ENCODE results near the gene TEX50. TPM values are rescaled to one million over a fixed set of nuclear protein-coding genes. Genes with fewer than 3 reads are reported as not detected.
"Not testable (repeated sequence)": the region's sequence is repeated elsewhere in the genome, so short reads cannot be mapped to it uniquely, and the experiment has no call there.

The TEX50 gene
- total and polyA plus RNA-seq, 2 of the 8 experiments (the other 6 are each of a cell fraction or from before 2014, with no cell fraction given) = not detected

GRCh38 chr1:173590557-173590956 lies 44.6 kb upstream of the TEX50 start (continued):
- TF ChIP-seq EGR1 (IDR thresholded peaks at IDR 0.05; ENCODE audit: borderline replicate concordance, low read depth, low read length) (no peak), FOSL1 (IDR thresholded peaks at IDR 0.05; ENCODE audit: insufficient read depth, low read depth, low read length) (no peak), CHD1 (IDR thresholded peaks at IDR 0.05; ENCODE audit: low read depth, low read length) (no peak)

- H3K56ac ChIP-seq (replicated peaks; ENCODE audit: insufficient read length, low read depth, low read length); H2AFZ ChIP-seq (ENCODE audit: low read length); H2BK20ac ChIP-seq (ENCODE audit: low read length); H3K4me2 ChIP-seq (ENCODE audit: insufficient read depth in 1 of 2, low read depth in 2 of 2, low read length in 2 of 2); FAIRE-seq; H3K79me1 ChIP-seq (ENCODE audit: low read depth, low read length); H4K8ac ChIP-seq (ENCODE audit: extremely low read depth, insufficient read depth, low read length); DNase-seq (ENCODE audit: low read depth in 1 of 2, low spot score in 2 of 2); POLR2A ChIA-PET (ENCODE audit: partially characterized antibody); H3K36me3 ChIP-seq (ENCODE audit: control insufficient read depth in 2 of 4, insufficient read depth in 4 of 4, low read length in 3 of 4); H2AK5ac ChIP-seq (ENCODE audit: low read depth, low read length); H3K9me3 ChIP-seq (ENCODE audit: insufficient read depth in 2 of 2, low read depth in 1 of 2, low read length in 1 of 2); H3K4ac ChIP-seq (replicated peaks; ENCODE audit: insufficient read length, low read depth, low read length); H2BK120ac ChIP-seq (replicated peaks; ENCODE audit: low read depth, low read length); H3K9ac ChIP-seq (replicated peaks in 1 of 4; ENCODE audit: extremely low read depth in 1 of 4, low read depth in 3 of 4, low read length in 3 of 4); H3K23me2 ChIP-seq (ENCODE audit: low read depth, low read length); H4K20me1 ChIP-seq (replicated peaks in 1 of 2; ENCODE audit: control insufficient read depth in 1 of 2, insufficient read depth in 2 of 2, low read length in 2 of 2); H2BK12ac ChIP-seq (ENCODE audit: low read depth, low read length); H2BK5ac ChIP-seq (ENCODE audit: low read depth, low read length); H4K91ac ChIP-seq (replicated peaks; ENCODE audit: insufficient read length, low read length); H2BK15ac ChIP-seq (ENCODE audit: low read length); H3K4me3 ChIP-seq (ENCODE audit: extremely low read depth in 1 of 4, insufficient read depth in 2 of 4, low read depth in 3 of 4, low read length in 4 of 4); H3K79me2 ChIP-seq (ENCODE audit: control insufficient read depth in 1 of 2, insufficient read depth in 2 of 2, low read length in 2 of 2); H3K27me3 ChIP-seq (replicated peaks in 1 of 4; ENCODE audit: control insufficient read depth in 3 of 4, extremely low read depth in 1 of 4, insufficient read depth in 3 of 4, low read length in 3 of 4); H3K27ac ChIP-seq (ENCODE audit: low read depth, low read length); H3K18ac ChIP-seq (ENCODE audit: extremely low read depth, low read length); H3K23ac ChIP-seq (ENCODE audit: insufficient read length); H3K4me1 ChIP-seq (replicated peaks in 1 of 4; ENCODE audit: control insufficient read depth in 3 of 4, insufficient read depth in 4 of 4, low read length in 3 of 4); H3K14ac ChIP-seq (ENCODE audit: insufficient read length); H4K5ac ChIP-seq (ENCODE audit: insufficient read length, low read depth, low read length): not testable (repeated sequence)
- 87% methylated on average over 5 of the region's 5 CpGs; no CpG with 5 or more reads in 1 of the 2 experiments for WGBS, 2 experiments (ENCODE audit: extremely low coverage in 1 of 2, insufficient coverage in 1 of 2, insufficient read length in 1 of 2, insufficient replicate concordance in 2 of 2, low coverage in 1 of 2, low lambda C conversion rate in 2 of 2, missing lambda C conversion rate in 1 of 2)
- CTCF ChIA-PET (ENCODE audit: partially characterized antibody) = interaction anchor here (1.1 kb wide), 1 partner anchor 152 kb away, joined by 3 read pairs; no protein-coding TSS in a partner anchor
These were observed 44.0 kb upstream of the TEX50 start for GRCh38 chr1:173591138-173591537.

Measured in H1 (cell line).